CD4-positive, CD25-positive, alpha-beta regulatory T cell (primary cell): ENCODE results near the gene FAM171A2. TPM values are rescaled to one million over a fixed set of nuclear protein-coding genes. Genes with fewer than 3 reads are reported as not detected.
A peak's percentile ranks its signal among the peaks of the same experiment; 100 is the strongest.

Experiments used
- ATAC-seq, 2 donors: fragments of 150-1000 bp; cut with Tn5 transposase; one replicate each; pipeline ENCODE4 v1.10.0; 2021; ENCODE audit warnings: low read depth in 2 of 2, moderate number of reproducible peaks in 2 of 2, moderate library complexity in 1 of 2
- DNase-seq, 3 donors: peaks; one replicate each; pipeline versions ENCODE4 v3.0.0 to v3.0.0-alpha.2; 2012 to 2022; ENCODE audit warnings: mixed read lengths in 1 of 3
- H3K27ac ChIP-seq: one replicate; pipeline ENCODE4 v1.7.0; 2013; ENCODE audit warnings: mild to moderate bottlenecking, low read length; ENCODE audit not compliant: insufficient read depth, poor library complexity, severe bottlenecking
- H3K27me3 ChIP-seq: one replicate; pipeline ENCODE4 v1.7.0; 2013; ENCODE audit warnings: low read length; ENCODE audit not compliant: control insufficient read depth, insufficient read depth
- H3K36me3 ChIP-seq: one replicate; pipeline ENCODE4 v1.7.0; 2013; ENCODE audit warnings: mild to moderate bottlenecking, low read length, moderate library complexity; ENCODE audit not compliant: control insufficient read depth, insufficient read depth
- H3K4me1 ChIP-seq: 2 replicates; pipeline ENCODE4 v1.7.0; 2013; ENCODE audit warnings: mild to moderate bottlenecking, low read length; ENCODE audit not compliant: insufficient read depth, control insufficient read depth, poor library complexity, severe bottlenecking
- H3K4me3 ChIP-seq: one replicate; pipeline ENCODE4 v1.7.0; 2013; ENCODE audit warnings: low read depth, mild to moderate bottlenecking, low read length, moderate library complexity
- H3K9me3 ChIP-seq, 2 experiments: 1 replicate in 1 of 2; 2 replicates in 1 of 2; pipeline ENCODE4 v1.7.0; 2013; ENCODE audit warnings: low read length in 2 of 2, mild to moderate bottlenecking in 1 of 2, moderate library complexity in 1 of 2; ENCODE audit not compliant: control insufficient read depth in 2 of 2
- H3K27ac Mint-ChIP-seq, 3 donors: one replicate each; pipeline ENCODE4 v1.8.0; 2020 to 2022; ENCODE audit warnings: mild to moderate bottlenecking in 3 of 3, mixed read lengths in 3 of 3, moderate library complexity in 2 of 3
- H3K27me3 Mint-ChIP-seq: one replicate; pipeline ENCODE4 v1.8.0; 2022; ENCODE audit warnings: mild to moderate bottlenecking, mixed read lengths
- H3K36me3 Mint-ChIP-seq: one replicate; pipeline ENCODE4 v1.8.0; 2020; ENCODE audit warnings: mixed read lengths
- H3K4me1 Mint-ChIP-seq, 4 donors: one replicate each; pipeline ENCODE4 v1.8.0; 2020 to 2022; ENCODE audit warnings: mixed read lengths in 4 of 4, mild to moderate bottlenecking in 1 of 4
- H3K4me3 Mint-ChIP-seq, 4 donors: one replicate each; pipeline ENCODE4 v1.8.0; 2020 to 2022; ENCODE audit warnings: mild to moderate bottlenecking in 4 of 4, mixed read lengths in 4 of 4, moderate library complexity in 3 of 4
- H3K9me3 Mint-ChIP-seq, 7 donors: one replicate each; pipeline ENCODE4 v1.8.0; 2020 to 2022; ENCODE audit warnings: mixed read lengths in 7 of 7, mild to moderate bottlenecking in 3 of 7, moderate library complexity in 2 of 7
- polyA plus RNA-seq, 4 donors: library from polyadenylated mRNA; unstranded; fragments of 300-500 nt; fragmentation: Illumina TruSeq; gene quantifications; one replicate each; pipeline ENCODE4 v1.2.3, GENCODE V29; 2021
- total RNA-seq: library from RNA; stranded (reverse); gene quantifications from one replicate; pipeline ENCODE4 v1.2.3, GENCODE V29; 2022

FAM171A2 gene
- total and polyA plus RNA-seq, 5 donors from 2014 or later, result 0.07 to 0.25 (median 0.09) TPM; not detected in 2

DNA sequence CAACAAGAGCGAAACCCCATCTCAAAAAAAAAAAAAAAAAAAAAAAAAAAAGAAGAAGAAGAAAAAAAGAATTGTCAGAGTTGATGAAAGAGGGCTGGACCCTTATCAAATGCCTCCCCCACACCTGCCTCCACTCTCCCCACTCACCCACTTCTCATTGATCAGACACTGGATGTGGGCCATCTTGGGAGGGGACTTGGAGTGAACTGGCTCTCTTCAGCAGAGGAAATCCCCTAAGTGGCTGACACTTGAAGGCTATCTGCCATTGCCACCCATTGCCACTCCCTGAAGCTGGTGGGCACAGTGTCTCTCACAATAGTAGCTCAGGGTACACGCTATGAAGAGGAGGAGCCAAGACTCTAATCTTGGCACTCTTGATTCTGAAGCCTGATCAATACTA lies 24.2 kb upstream of the FAM171A2 start:
- no peaks in the 10 kb centered on the region for H3K9me3 Mint-ChIP-seq
- Histone ChIP-seq H3K9me3 (no peaks in the 10 kb centered on the region), H3K36me3 (no peaks in the 10 kb centered on the region), H3K4me1 (peaks cover 15% of the 10 kb centered on the region), H3K27ac (no peak overlapping the region), H3K27me3 (peaks cover 5% of the 10 kb centered on the region), H3K4me3 (no peak overlapping the region)
- ATAC-seq (no peak), DNase-seq (no peak)
- peaks cover 27% of the 10 kb centered on the region for H3K27me3 Mint-ChIP-seq
- H3K4me1 Mint-ChIP-seq, result peaks cover 0 to 22% (median 2%) of the 10 kb centered on the region in 4 donors
- H3K36me3 Mint-ChIP-seq, result no peaks in the 10 kb centered on the region
- H3K4me3 Mint-ChIP-seq, result peak overlapping the region in 1 of 4 donors; percentile 29
- peak overlapping the region in 1 of 3 donors; percentile 69 for H3K27ac Mint-ChIP-seq

DNA sequence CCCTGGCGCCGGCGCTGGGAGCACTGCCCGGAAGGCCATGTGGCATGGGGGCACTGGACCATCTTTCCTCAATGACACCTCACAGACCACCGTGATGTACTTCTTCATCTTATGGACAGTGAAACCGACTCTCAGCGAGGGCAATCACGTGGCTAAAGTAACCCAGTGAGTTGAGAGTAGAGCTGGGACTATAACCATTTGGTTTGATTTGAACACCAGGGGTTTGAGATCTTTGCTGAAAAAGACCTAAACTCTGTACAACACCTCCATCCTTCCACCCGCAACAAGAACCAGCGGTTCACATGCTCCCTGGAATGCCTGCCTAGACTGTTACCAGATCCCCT lies 22.5 kb upstream of the FAM171A2 start:
- H3K27ac ChIP-seq, result no peak overlapping the region
- Mint-ChIP-seq H3K9me3 (no peaks in the 10 kb centered on the region), H3K27me3 (peaks cover 27% of the 10 kb centered on the region), H3K4me3 (peak overlapping the region in 3 of 4 donors; percentile 16 to 63 (median 44)), H3K36me3 (no peaks in the 10 kb centered on the region), H3K27ac (peak overlapping the region in 1 of 3 donors; percentile 44), H3K4me1 (peaks cover 0 to 22% (median 2%) of the 10 kb centered on the region in 4 donors)
- H3K4me3 ChIP-seq, result no peak overlapping the region
- H3K4me1 ChIP-seq, result peaks cover 15% of the 10 kb centered on the region
- H3K9me3 ChIP-seq, result no peaks in the 10 kb centered on the region
- H3K36me3 ChIP-seq, result no peaks in the 10 kb centered on the region
- ATAC-seq (no peak), DNase-seq (no peak)
- H3K27me3 ChIP-seq, result peaks cover 5% of the 10 kb centered on the region

DNA sequence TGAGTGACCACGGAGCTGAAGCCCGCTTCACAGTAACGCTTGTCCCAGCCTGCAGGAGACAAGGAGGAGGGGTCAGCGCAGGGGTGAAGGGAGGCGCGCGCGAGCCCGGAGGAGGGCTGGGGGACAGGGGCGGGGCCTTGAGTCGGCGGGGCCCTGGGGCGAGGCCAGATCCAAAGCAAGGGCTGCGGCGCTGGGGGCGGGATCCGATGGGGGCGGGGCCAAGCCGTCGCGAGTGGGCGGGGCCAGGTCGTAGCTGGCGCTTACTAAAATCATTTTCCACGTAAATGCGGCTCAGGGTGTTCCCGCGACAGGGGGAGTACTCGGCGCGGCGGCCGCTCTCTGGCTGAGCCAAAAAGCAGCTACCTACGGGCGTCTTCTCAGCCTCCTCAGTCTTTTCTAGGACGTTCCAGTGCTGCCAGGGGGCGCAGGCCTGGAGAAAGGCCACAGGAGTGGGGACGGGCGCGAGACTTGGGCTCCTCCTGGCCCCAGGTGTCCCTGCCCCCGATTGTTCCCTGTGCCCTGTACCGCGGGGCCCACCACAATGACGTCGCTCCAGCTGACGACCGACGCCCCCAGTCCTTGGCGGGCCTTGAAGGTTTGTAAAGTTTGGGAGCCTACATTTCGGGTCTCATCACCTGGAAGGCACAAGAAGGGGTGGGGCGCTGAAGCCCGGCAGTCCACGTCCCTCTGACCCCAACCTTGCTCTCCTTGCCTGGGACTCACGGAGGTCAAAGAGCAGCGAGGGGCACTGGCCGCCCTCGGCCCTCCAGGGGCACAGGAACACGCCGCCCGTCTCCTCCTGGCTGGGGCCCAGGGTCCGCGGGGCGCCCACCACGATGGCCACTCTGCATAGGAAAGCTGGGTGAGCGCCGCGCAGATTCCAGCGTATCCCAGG lies 21.9 kb upstream of the FAM171A2 start:
- H3K36me3 Mint-ChIP-seq, result no peaks in the 10 kb centered on the region
- no peaks in the 10 kb centered on the region for H3K9me3 Mint-ChIP-seq
- Histone ChIP-seq H3K9me3 (no peaks in the 10 kb centered on the region), H3K27me3 (peaks cover 5% of the 10 kb centered on the region), H3K36me3 (no peaks in the 10 kb centered on the region), H3K4me1 (peaks cover 15% of the 10 kb centered on the region), H3K27ac (no peak overlapping the region), H3K4me3 (no peak overlapping the region)
- peak; percentile 65 to 88 (median 70) for DNase-seq
- peaks cover 0 to 22% (median 1%) of the 10 kb centered on the region in 4 donors for H3K4me1 Mint-ChIP-seq
- peak overlapping the region in 1 of 3 donors; percentile 44 for H3K27ac Mint-ChIP-seq
- H3K4me3 Mint-ChIP-seq, result peak overlapping the region; percentile 11 to 83 (median 76)
- H3K27me3 Mint-ChIP-seq, result peaks cover 27% of the 10 kb centered on the region
- peak; percentile 85 to 89 for ATAC-seq

DNA sequence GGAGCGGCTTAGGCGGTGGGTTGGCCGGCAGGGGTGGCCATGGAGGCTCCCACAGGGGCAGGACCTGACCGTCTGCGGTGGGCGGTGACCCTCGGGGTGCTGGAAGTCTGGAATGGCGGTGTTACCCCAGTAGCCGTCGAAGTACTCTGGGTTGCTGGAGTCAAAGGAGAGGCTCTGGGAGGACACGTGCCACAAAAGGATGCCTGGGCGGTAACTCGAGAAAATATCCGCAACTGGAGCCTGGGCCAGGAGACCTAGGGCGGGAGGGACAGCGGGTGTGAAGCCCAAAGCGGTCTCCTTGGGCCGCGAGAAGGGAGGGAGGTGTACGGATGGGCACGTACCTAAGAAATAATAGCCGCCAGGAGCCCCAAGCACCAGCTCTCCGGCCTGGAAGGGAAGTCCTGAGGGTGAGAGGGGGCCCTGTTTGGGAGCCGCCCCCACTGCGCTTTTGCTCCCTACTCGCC lies 21.2 kb upstream of the FAM171A2 start:
- Mint-ChIP-seq H3K27ac (peak overlapping the region in 1 of 3 donors; percentile 88), H3K9me3 (no peaks in the 10 kb centered on the region), H3K36me3 (no peaks in the 10 kb centered on the region), H3K4me1 (peaks cover 0 to 22% (median 0%) of the 10 kb centered on the region in 4 donors), H3K4me3 (peak overlapping the region; percentile 11 to 83 (median 76)), H3K27me3 (peaks cover 27% of the 10 kb centered on the region)
- H3K27ac ChIP-seq, result no peak overlapping the region
- peak; percentile 2 to 11 for ATAC-seq
- no peaks in the 10 kb centered on the region for H3K36me3 ChIP-seq
- peaks cover 15% of the 10 kb centered on the region for H3K4me1 ChIP-seq
- no peaks in the 10 kb centered on the region for H3K9me3 ChIP-seq
- H3K27me3 ChIP-seq, result peaks cover 5% of the 10 kb centered on the region
- no peak for DNase-seq
- H3K4me3 ChIP-seq, result no peak overlapping the region

DNA sequence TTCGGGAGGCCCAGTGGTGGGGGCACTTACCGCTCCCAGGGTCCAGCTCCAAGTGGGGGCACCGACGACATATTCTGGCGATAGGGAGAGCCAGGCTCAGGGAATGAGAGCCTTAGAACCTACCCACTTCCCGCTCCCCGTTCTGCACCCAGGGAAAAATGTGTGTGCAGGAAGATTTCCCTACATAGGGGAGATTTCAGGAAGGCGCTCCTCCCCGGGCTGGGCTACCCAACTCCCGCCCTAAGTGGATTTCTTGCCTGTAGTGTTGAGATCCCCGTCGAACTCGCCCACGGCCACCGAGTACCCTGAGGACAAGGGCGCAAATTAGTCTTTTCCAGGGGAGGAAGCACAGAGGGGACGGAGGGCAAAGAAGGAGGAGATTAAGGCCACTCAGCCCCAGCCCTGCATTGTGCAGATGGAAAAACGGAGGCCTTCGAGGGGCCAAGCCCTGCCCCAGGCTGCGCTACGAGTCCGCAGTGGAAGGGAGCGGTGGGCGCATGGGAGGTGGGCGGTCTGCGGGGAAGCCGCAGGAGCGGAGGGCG lies 20.7 kb upstream of the FAM171A2 start:
- Mint-ChIP-seq H3K36me3 (no peaks in the 10 kb centered on the region), H3K27me3 (peaks cover 27% of the 10 kb centered on the region), H3K9me3 (no peaks in the 10 kb centered on the region), H3K27ac (no peak overlapping the region), H3K4me3 (peak overlapping the region in 3 of 4 donors; percentile 11 to 71 (median 70)), H3K4me1 (peaks cover 0 to 18% (median 0%) of the 10 kb centered on the region in 4 donors)
- Histone ChIP-seq H3K4me3 (no peak overlapping the region), H3K27me3 (peaks cover 5% of the 10 kb centered on the region), H3K9me3 (no peaks in the 10 kb centered on the region), H3K36me3 (no peaks in the 10 kb centered on the region), H3K27ac (no peak overlapping the region), H3K4me1 (peaks cover 15% of the 10 kb centered on the region)
- ATAC-seq (no peak), DNase-seq (no peak)

DNA sequence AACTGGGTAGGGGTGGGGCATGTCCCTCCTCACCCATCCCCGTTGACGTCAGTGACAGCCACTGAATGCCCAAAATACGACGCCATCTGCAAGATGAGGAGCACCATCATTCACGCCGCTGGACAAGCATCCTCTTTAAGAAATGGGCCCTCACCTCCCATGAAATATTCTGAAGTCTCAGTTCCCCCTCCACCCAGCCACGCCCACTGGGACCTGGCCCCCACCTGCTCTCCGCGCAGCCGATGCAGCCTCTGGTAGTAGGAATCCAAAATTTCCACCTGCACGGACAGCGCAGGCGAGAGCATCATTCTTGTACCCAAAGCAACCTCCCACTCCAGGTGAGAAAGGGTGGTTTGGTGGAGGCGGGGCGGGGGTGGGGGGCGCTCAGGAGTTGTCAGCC lies 20.2 kb upstream of the FAM171A2 start:
- H3K36me3 Mint-ChIP-seq, result no peaks in the 10 kb centered on the region
- H3K27ac ChIP-seq, result no peak overlapping the region
- DNase-seq (no peak), ATAC-seq (no peak)
- peaks cover 15% of the 10 kb centered on the region for H3K4me1 ChIP-seq
- no peaks in the 10 kb centered on the region for H3K9me3 Mint-ChIP-seq
- no peaks in the 10 kb centered on the region for H3K36me3 ChIP-seq
- H3K9me3 ChIP-seq, result no peaks in the 10 kb centered on the region
- H3K4me3 Mint-ChIP-seq, result no peak overlapping the region
- H3K27me3 ChIP-seq, result peaks cover 5% of the 10 kb centered on the region
- peaks cover 0 to 17% (median 0%) of the 10 kb centered on the region in 4 donors for H3K4me1 Mint-ChIP-seq
- no peak overlapping the region for H3K27ac Mint-ChIP-seq
- no peak overlapping the region for H3K4me3 ChIP-seq
- peaks cover 27% of the 10 kb centered on the region for H3K27me3 Mint-ChIP-seq

DNA sequence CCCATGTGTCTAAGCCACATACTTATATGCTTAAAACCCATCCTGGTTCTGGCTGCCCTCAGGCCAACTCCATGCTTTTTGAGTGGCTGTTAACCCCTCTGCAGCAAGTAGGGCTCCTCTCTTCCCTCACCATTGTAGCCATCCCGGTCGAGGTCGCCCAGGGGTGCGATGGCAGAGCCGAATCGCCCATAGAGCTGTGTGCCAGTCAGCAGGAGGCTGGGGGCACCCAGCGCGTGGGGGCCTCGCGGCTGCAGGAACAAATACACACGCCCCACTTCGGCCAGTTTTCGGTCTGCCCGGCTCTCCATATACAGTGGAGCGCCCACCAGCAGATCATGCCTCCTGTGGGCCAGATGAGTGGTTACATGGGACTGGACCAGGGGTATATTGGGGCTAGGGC lies 19.7 kb upstream of the FAM171A2 start:
- Histone ChIP-seq H3K27me3 (peaks cover 5% of the 10 kb centered on the region), H3K9me3 (no peaks in the 10 kb centered on the region), H3K36me3 (no peaks in the 10 kb centered on the region), H3K4me1 (peaks cover 15% of the 10 kb centered on the region), H3K27ac (no peak overlapping the region), H3K4me3 (no peak overlapping the region)
- DNase-seq (no peak), ATAC-seq (no peak)
- Mint-ChIP-seq H3K9me3 (no peaks in the 10 kb centered on the region), H3K36me3 (no peaks in the 10 kb centered on the region), H3K27me3 (peaks cover 32% of the 10 kb centered on the region), H3K4me1 (peaks cover 0 to 17% (median 0%) of the 10 kb centered on the region in 4 donors), H3K27ac (no peak overlapping the region), H3K4me3 (peak overlapping the region in 1 of 4 donors; percentile 26)
